ACC112 (cell line): ENCODE measurements around the gene ALG2.

ENCODE experiments used
- H2AFZ ChIP-seq: fragments of 200-600 bp; sonication (generic); one replicate; pipeline ENCODE4 v1.6.0; 2017; ENCODE audit warnings: antibody characterized with exemption, low read length; ENCODE audit not compliant: unreplicated experiment
- H3K27ac ChIP-seq: fragments of 200-600 bp; sonication (generic); 2 replicates; pipeline ENCODE4 v1.5.1; 2014; ENCODE audit warnings: low read depth, mild to moderate bottlenecking, antibody characterized with exemption, low read length, moderate library complexity
- H3K27me3 ChIP-seq: fragments of 200-600 bp; sonication (generic); 2 replicates; pipeline ENCODE4 v1.6.1; 2014; ENCODE audit warnings: mild to moderate bottlenecking, antibody characterized with exemption, low read length, moderate library complexity, mixed read lengths; ENCODE audit not compliant: insufficient read depth
- H3K36me3 ChIP-seq: fragments of 200-600 bp; sonication (generic); 2 replicates; pipeline ENCODE4 v1.6.1; 2016; ENCODE audit warnings: mild to moderate bottlenecking, antibody characterized with exemption, low read length, moderate library complexity, mixed read lengths; ENCODE audit not compliant: insufficient read depth
- H3K4me1 ChIP-seq: fragments of 200-600 bp; sonication (generic); one replicate; pipeline ENCODE4 v1.6.1; 2016; ENCODE audit warnings: low read length, mixed read lengths; ENCODE audit not compliant: insufficient read depth, unreplicated experiment, control insufficient read depth
- H3K4me3 ChIP-seq: fragments of 200-600 bp; sonication (generic); 2 replicates; pipeline ENCODE4 v1.5.1; 2014; ENCODE audit warnings: mild to moderate bottlenecking, low read depth, low read length
- H3K79me2 ChIP-seq: fragments of 200-600 bp; sonication (generic); one replicate; pipeline ENCODE4 v1.6.0; 2016; ENCODE audit warnings: low read length; ENCODE audit not compliant: control insufficient read depth, unreplicated experiment, insufficient read depth

ALG2 gene

GRCh38 chr9:99171225-99172123 is 50.3 kb downstream of the ALG2 start:
- H2AFZ ChIP-seq, result no peak overlapping the region
- peaks cover 7% of the 10 kb centered on the region for H3K4me1 ChIP-seq
- H3K27ac ChIP-seq, result no peak overlapping the region
- peaks cover 16% of the 10 kb centered on the region for H3K27me3 ChIP-seq
- H3K4me3 ChIP-seq, result no peak overlapping the region
- no peaks in the 10 kb centered on the region for H3K79me2 ChIP-seq
- no peaks in the 10 kb centered on the region for H3K36me3 ChIP-seq

DNA sequence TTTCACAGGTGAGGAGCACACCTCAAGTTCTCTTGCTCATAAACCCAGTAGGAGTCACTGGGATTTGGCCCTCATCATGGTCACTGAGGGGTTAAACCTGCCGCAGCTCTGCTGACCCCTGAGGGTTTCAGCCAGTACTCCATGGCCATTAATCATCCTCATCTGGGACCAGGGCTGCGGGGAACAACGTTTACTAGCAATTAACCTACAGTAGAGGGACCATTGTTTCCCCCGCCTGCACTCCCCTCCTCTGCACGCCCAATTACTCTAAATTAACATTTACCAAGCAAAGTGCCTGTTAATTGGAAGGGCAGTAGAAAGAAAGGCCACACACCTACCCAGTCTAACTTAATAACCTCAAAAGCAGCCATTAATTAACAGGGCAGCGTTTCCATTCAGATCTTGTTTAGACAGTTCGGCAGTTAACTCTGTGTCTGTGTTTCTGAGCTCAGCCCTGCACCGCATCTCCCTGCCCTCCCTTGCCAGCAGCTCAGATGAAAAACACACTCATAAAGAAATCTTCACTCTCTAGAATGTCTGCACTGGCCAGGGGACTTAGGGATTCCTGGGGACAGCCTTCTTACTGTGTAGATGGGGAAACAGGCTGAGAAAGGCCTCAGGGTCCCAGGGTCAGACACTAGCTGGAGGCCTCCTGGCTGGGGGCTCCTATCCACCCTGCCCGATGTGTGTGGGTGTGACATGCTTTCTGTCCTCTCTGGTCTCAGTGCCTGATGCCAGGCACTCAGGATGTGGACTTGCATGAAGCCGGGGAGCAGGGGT is 51.6 kb downstream of the ALG2 start:
- Histone ChIP-seq H3K27ac (no peak overlapping the region), H3K36me3 (no peaks in the 10 kb centered on the region)

GRCh38 chr9:99169086-99169485 is 52.7 kb downstream of the ALG2 start:
- H3K4me3 ChIP-seq, result no peak overlapping the region
- H2AFZ ChIP-seq, result no peak overlapping the region
- peaks cover 16% of the 10 kb centered on the region for H3K27me3 ChIP-seq
- no peaks in the 10 kb centered on the region for H3K36me3 ChIP-seq
- H3K4me1 ChIP-seq, result peaks cover 4% of the 10 kb centered on the region
- no peaks in the 10 kb centered on the region for H3K79me2 ChIP-seq
- H3K27ac ChIP-seq, result no peak overlapping the region

More for the DNA sequence above, 51.6 kb downstream of the ALG2 start:
- H2AFZ ChIP-seq, result no peak overlapping the region
- peaks cover 7% of the 10 kb centered on the region for H3K4me1 ChIP-seq
- peaks cover 16% of the 10 kb centered on the region for H3K27me3 ChIP-seq
- no peaks in the 10 kb centered on the region for H3K79me2 ChIP-seq
- H3K4me3 ChIP-seq, result no peak overlapping the region

DNA sequence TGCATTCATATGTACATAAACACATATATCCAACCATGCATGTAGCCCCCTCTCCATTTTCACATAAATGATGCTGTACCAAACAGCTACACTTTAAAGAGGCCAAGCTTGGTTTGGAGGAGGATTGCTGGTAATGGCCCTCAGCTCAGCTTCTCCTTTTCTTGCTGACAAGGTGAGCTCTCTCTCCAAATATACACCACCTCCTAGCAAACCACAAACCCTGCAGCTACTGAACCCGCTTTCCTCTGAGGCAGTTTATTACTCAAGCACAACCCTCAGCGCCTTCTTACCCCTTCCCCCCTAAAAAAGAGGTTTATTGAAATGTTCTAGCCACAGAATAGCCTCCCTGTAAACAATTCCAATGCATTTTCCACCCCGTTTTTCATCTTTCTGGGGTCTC is 54.0 kb downstream of the ALG2 start:
- Histone ChIP-seq H3K4me1 (no peaks in the 10 kb centered on the region), H3K27ac (no peak overlapping the region), H2AFZ (no peak overlapping the region), H3K27me3 (peaks cover 16% of the 10 kb centered on the region), H3K79me2 (no peaks in the 10 kb centered on the region), H3K36me3 (no peaks in the 10 kb centered on the region), H3K4me3 (no peak overlapping the region)

DNA sequence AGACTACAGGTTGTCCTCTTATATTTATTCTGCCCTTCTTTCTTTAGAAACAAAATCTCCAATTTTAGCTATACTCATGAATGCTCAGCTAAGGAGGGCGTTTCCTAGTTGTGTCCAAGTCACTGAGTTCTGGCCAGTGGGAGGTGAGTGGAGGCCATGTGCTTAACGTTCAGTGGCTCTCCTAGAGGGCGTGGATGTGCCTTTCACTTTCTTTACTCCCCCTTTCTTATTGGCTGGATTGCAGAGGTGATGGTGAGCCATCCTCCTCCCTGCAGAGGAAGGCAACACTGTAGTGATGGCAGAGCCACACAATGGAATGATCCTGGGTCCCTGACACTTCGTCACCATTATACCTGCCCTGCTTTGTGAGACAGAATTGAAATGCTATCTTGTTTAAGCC is 54.6 kb downstream of the ALG2 start:
- Histone ChIP-seq H3K36me3 (no peaks in the 10 kb centered on the region), H3K27ac (no peak overlapping the region), H3K4me1 (no peaks in the 10 kb centered on the region), H3K79me2 (no peaks in the 10 kb centered on the region), H3K27me3 (peaks cover 16% of the 10 kb centered on the region), H3K4me3 (no peak overlapping the region), H2AFZ (no peak overlapping the region)
